ENCODE results near the gene AFDN. TPM values are rescaled to one million over a fixed set of nuclear protein-coding genes. Genes with fewer than 3 reads are reported as not detected.

The AFDN gene
- polyA plus RNA-seq, 1 experiment: 26.6 TPM

DNA sequence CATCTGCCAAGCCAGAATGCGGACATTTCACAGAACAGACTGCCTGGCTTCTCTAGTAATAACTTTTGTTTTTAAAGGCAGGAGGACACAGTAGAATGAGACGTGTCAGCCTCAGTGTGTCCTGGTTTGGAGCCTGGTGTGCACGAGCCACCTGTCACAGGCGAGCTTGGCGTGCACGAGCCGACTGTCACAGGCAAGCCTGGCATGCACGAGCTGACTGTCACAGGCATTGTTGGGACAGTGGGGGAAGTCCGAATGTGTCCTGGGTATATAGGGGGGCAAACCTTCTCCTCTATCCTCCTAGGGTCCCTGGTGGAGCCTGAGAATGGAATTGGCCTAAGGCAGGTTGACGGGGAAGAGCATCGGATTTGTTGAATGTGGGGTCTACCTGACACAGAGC, 178.2 kb downstream of the AFDN start:
- no peak for DNase-seq (ENCODE audit: low read depth, low spot score)
- H3K27me3 ChIP-seq (ENCODE audit: control insufficient read depth, insufficient read depth, low read length): peaks cover 17% of the 10 kb centered on the region
- H3K27ac ChIP-seq (ENCODE audit: low read depth, low read length): no peak overlapping the region
- H3K4me3 ChIP-seq (ENCODE audit: low read depth, low read length): no peak overlapping the region
- CTCF ChIA-PET: no interaction called here
- POLR2A ChIA-PET: no interaction called here
- peaks cover 13% of the 10 kb centered on the region; the same call in 1 of the 2 replicates for H3K9me3 ChIP-seq (ENCODE audit: control insufficient read depth, insufficient read depth, low read length)
- TF ChIP-seq, protein P1, sequence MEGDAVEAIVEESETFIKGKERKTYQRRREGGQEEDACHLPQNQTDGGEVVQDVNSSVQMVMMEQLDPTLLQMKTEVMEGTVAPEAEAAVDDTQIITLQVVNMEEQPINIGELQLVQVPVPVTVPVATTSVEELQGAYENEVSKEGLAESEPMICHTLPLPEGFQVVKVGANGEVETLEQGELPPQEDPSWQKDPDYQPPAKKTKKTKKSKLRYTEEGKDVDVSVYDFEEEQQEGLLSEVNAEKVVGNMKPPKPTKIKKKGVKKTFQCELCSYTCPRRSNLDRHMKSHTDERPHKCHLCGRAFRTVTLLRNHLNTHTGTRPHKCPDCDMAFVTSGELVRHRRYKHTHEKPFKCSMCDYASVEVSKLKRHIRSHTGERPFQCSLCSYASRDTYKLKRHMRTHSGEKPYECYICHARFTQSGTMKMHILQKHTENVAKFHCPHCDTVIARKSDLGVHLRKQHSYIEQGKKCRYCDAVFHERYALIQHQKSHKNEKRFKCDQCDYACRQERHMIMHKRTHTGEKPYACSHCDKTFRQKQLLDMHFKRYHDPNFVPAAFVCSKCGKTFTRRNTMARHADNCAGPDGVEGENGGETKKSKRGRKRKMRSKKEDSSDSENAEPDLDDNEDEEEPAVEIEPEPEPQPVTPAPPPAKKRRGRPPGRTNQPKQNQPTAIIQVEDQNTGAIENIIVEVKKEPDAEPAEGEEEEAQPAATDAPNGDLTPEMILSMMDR (IDR thresholded peaks at IDR 0.05; ENCODE audit: low read depth, low read length): no peak

DNA sequence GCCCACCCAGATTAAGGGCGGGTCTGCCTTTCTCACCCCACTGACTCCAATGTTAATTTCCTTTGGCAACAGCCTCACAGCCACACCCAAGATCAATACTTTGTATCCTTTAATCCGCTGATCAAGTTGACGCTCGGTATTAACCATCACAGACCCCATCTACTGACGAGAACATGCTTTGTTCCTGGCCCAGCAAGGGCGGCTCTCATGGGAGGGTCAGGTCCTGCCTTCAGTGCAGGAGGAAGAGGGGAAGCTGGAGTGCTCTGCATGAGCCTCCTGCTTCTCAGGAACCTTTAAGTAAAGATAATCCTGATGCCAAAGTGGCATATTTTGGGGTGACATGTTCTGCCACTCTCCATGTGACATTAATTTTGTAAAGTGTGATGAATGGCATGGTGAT, 179.1 kb downstream of the AFDN start:
- POLR2A ChIA-PET: no interaction called here

DNA sequence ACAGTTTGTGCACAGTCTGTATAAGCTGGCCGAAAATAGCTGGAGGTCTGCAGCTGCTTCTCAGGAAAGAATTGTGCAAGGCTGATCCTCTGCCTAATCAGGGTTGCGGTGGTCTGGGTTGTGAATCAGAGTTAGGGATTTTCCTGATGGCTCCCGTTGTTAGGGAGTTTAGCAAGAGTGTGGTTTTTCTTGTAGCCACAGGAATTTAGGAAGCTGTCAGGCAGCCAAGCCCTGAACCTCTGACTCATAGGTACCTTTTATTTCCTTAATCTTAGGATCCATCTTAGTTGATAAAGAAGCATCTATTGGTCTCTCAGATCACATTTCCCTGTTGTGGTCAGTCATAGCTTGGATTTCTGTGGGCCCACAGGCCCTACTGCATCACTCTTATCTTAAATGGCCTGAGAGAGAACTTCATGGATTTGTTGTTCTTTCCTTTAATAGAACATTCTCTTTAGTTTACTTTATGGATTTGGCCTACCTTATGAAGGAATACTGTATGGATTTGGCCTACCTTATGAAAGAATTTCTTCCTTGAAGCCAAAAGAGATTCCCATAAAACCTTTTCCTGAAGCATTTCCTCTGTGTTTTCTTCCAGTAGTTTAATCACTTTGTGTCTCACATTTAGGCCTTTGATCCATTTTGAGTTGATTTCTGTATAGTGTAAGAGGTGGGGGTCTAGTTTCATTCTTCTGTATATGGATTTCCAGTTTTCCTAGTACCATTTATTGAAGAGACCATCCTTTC, 181.1 kb downstream of the AFDN start:
- H3K4me3 ChIP-seq (ENCODE audit: low read depth, low read length): no peak overlapping the region
- H3K27me3 ChIP-seq (ENCODE audit: control insufficient read depth, insufficient read depth, low read length): peaks cover 17% of the 10 kb centered on the region
- H3K27ac ChIP-seq (ENCODE audit: low read depth, low read length): peak overlapping the region; percentile 22
- DNase-seq (ENCODE audit: low read depth, low spot score): peak; percentile 97
- ChIA-PET POLR2A (interaction anchor here (1.0 to 1.6 kb wide), 3 partner anchors 24 to 126 kb away, joined by 4 to 8 read pairs (median 6); no protein-coding TSS in a partner anchor), CTCF (interaction anchor here (1.6 kb wide), 1 partner anchor 25 kb away, joined by 7 read pairs; no protein-coding TSS in a partner anchor)
- H3K9me3 ChIP-seq (ENCODE audit: control insufficient read depth, insufficient read depth, low read length): peaks cover 17% of the 10 kb centered on the region
- TF ChIP-seq, protein P1 (IDR thresholded peaks at IDR 0.05; ENCODE audit: low read depth, low read length): no peak

More for the DNA sequence above, 179.1 kb downstream of the AFDN start:
- CTCF ChIA-PET: no interaction called here
- Histone ChIP-seq H3K4me3 (ENCODE audit: low read depth, low read length) (no peak overlapping the region), H3K27ac (ENCODE audit: low read depth, low read length) (no peak overlapping the region), H3K9me3 (ENCODE audit: control insufficient read depth, insufficient read depth, low read length) (peaks cover 13% of the 10 kb centered on the region; the same call in 1 of the 2 replicates), H3K27me3 (ENCODE audit: control insufficient read depth, insufficient read depth, low read length) (peaks cover 17% of the 10 kb centered on the region)
- DNase-seq (ENCODE audit: low read depth, low spot score): no peak
- TF ChIP-seq, protein P1 (IDR thresholded peaks at IDR 0.05; ENCODE audit: low read depth, low read length): no peak

DNA sequence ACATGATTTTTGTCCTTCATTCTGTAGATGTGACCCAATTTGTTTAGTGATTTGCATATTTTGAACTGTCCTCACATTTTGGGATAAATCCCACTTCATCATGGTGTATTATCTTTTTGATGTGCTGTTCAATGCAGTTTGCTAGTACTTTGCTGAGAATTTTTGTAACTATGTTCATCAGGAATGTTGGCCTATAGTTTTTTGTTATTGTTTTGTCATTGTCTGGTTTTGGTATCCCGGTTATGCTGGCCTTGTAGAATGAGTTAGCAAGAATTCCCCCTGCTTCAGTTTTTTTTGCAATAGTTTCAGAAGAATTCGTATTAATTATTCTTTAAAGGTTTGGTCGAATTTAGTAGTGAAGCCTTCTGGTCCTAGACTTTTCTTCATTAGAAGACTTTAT, 182.6 kb downstream of the AFDN start:
- peaks cover 12% of the 10 kb centered on the region for H3K27me3 ChIP-seq (ENCODE audit: control insufficient read depth, insufficient read depth, low read length)
- H3K9me3 ChIP-seq (ENCODE audit: control insufficient read depth, insufficient read depth, low read length): peaks cover 26% of the 10 kb centered on the region
- no peak overlapping the region for H3K4me3 ChIP-seq (ENCODE audit: low read depth, low read length)
- no peak for DNase-seq (ENCODE audit: low read depth, low spot score)
- H3K27ac ChIP-seq (ENCODE audit: low read depth, low read length): no peak overlapping the region
- POLR2A ChIA-PET: no interaction called here
- CTCF ChIA-PET: no interaction called here
- TF ChIP-seq, protein P1 (IDR thresholded peaks at IDR 0.05; ENCODE audit: low read depth, low read length): no peak

DNA sequence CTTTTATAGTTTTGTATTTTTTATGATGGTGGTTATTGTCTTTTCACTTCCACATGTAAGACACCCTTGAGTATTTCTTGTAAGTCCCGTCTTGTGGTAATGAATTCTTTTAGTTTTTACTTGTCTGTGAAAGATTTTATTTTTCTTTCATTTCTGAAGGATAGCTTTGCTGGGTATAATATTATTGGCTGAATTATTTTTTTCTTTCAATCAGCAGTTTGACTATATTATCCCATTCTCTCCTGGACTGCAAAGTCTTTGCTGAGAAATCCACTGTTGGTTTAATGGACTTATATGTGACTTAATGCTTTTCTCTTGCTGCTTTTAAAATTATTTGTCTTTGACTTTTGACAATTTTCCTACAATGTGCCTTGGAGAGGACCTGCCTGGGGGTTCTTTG, 184.6 kb downstream of the AFDN start:
- ChIA-PET CTCF (no interaction called here), POLR2A (no interaction called here)
- TF ChIP-seq, protein P1 (IDR thresholded peaks at IDR 0.05; ENCODE audit: low read depth, low read length): no peak
- no peak for DNase-seq (ENCODE audit: low read depth, low spot score)
- H3K27ac ChIP-seq (ENCODE audit: low read depth, low read length): no peak overlapping the region
- H3K9me3 ChIP-seq (ENCODE audit: control insufficient read depth, insufficient read depth, low read length): peaks cover 27% of the 10 kb centered on the region
- no peak overlapping the region for H3K4me3 ChIP-seq (ENCODE audit: low read depth, low read length)
- H3K27me3 ChIP-seq (ENCODE audit: control insufficient read depth, insufficient read depth, low read length): peaks cover 10% of the 10 kb centered on the region
